Measurements from ENCODE around the gene VTI1A. TPM values are rescaled to one million over a fixed set of nuclear protein-coding genes. Genes with fewer than 3 reads are reported as not detected.
A peak's percentile ranks its signal among the peaks of the same experiment; 100 is the strongest.

VTI1A gene
- total and polyA plus RNA-seq, 2 of the 8 experiments (the other 6 are each of a cell fraction or from before 2014, with no cell fraction given), result 6.0 to 20.0 TPM

GRCh38 chr10:112831859-112832258, 384.8 kb downstream of the VTI1A start:
- Histone ChIP-seq H2BK5ac (ENCODE audit: low read depth, low read length) (peak overlapping the region; percentile 76; the same call in 1 of the 2 replicates), H3K36me3 (ENCODE audit: control insufficient read depth in 2 of 4, insufficient read depth in 4 of 4, low read length in 3 of 4) (no peaks in the 10 kb centered on the region), H3K23me2 (ENCODE audit: low read depth, low read length) (no peaks in the 10 kb centered on the region), H3K56ac (replicated peaks; ENCODE audit: insufficient read length, low read depth, low read length) (peak overlapping the region; percentile 33), H3K4me1 (replicated peaks in 1 of 4; ENCODE audit: control insufficient read depth in 3 of 4, insufficient read depth in 4 of 4, low read length in 3 of 4) (peaks cover 11 to 30% (median 19%) of the 10 kb centered on the region in 4 experiments), H2AK5ac (ENCODE audit: low read depth, low read length) (no peak overlapping the region), H3K9me3 (ENCODE audit: insufficient read depth in 2 of 2, low read depth in 1 of 2, low read length in 1 of 2) (no peaks in the 10 kb centered on the region), H3K4ac (replicated peaks; ENCODE audit: insufficient read length, low read depth, low read length) (peak overlapping the region; percentile 35), H3K9ac (replicated peaks in 1 of 4; ENCODE audit: extremely low read depth in 1 of 4, low read depth in 3 of 4, low read length in 3 of 4) (no peak overlapping the region; a peak in 1 of 7 replicates), H3K18ac (ENCODE audit: extremely low read depth, low read length) (peak overlapping the region; percentile 71), H3K14ac (ENCODE audit: insufficient read length) (no peak overlapping the region), H2BK20ac (ENCODE audit: low read length) (peak overlapping the region; percentile 40; the same call in 1 of the 2 replicates), H4K91ac (replicated peaks; ENCODE audit: insufficient read length, low read length) (peak overlapping the region; percentile 59), H4K20me1 (replicated peaks in 1 of 2; ENCODE audit: control insufficient read depth in 1 of 2, insufficient read depth in 2 of 2, low read length in 2 of 2) (no peaks in the 10 kb centered on the region), H4K5ac (ENCODE audit: insufficient read length, low read depth, low read length) (peak overlapping the region; percentile 74), H2BK120ac (replicated peaks; ENCODE audit: low read depth, low read length) (peak overlapping the region; percentile 21), H3K27ac (ENCODE audit: low read depth, low read length) (peak overlapping the region; percentile 65; the same call in 1 of the 2 replicates), H3K23ac (ENCODE audit: insufficient read length) (no peak overlapping the region), H3K4me3 (ENCODE audit: extremely low read depth in 1 of 4, insufficient read depth in 2 of 4, low read depth in 3 of 4, low read length in 4 of 4) (peak overlapping the region in 3 of 4 experiments; percentile 23 to 50 (median 36); a peak in 4 of 8 replicates), H2AFZ (ENCODE audit: low read length) (no peak overlapping the region), H3K79me2 (ENCODE audit: control insufficient read depth in 1 of 2, insufficient read depth in 2 of 2, low read length in 2 of 2) (no peaks in the 10 kb centered on the region), H2BK15ac (ENCODE audit: low read length) (no peak overlapping the region), H3K4me2 (ENCODE audit: insufficient read depth in 1 of 2, low read depth in 2 of 2, low read length in 2 of 2) (peak overlapping the region; percentile 63 to 68), H3K27me3 (replicated peaks in 1 of 4; ENCODE audit: control insufficient read depth in 3 of 4, extremely low read depth in 1 of 4, insufficient read depth in 3 of 4, low read length in 3 of 4) (no peaks in the 10 kb centered on the region; a peak in 1 of 7 replicates), H3K79me1 (ENCODE audit: low read depth, low read length) (no peaks in the 10 kb centered on the region), H2BK12ac (ENCODE audit: low read depth, low read length) (peak overlapping the region; percentile 13; the same call in 1 of the 2 replicates), H4K8ac (ENCODE audit: extremely low read depth, insufficient read depth, low read length) (no peak overlapping the region)
- no peak for DNase-seq (ENCODE audit: low read depth in 1 of 2, low spot score in 2 of 2)
- CTCF ChIA-PET (ENCODE audit: partially characterized antibody), result interaction anchor here (1.2 to 1.7 kb wide), 5 partner anchors 11 to 82 kb away, joined by 3 to 6 read pairs (median 4); no protein-coding TSS in a partner anchor
- POLR2A ChIA-PET (ENCODE audit: partially characterized antibody), result interaction anchor here (0.9 to 2.3 kb wide), 11 partner anchors 10 to 339 kb away, joined by 3 to 16 read pairs (median 4); no protein-coding TSS in a partner anchor
- TF ChIP-seq MAFK (IDR thresholded peaks at IDR 0.05; ENCODE audit: low read depth, low read length) (no peak), CTBP2 (IDR thresholded peaks at IDR 0.05; ENCODE audit: borderline replicate concordance, insufficient read depth, insufficient read length, low read length) (no peak), CEBPB (IDR thresholded peaks at IDR 0.05; ENCODE audit: low read depth, low read length) (no peak), JUN (IDR thresholded peaks at IDR 0.05; ENCODE audit: low read depth, low read length) (no peak), CTCF (IDR thresholded peaks at IDR 0.05; ENCODE audit: control extremely low read depth in 1 of 3, insufficient read depth in 1 of 3, low read depth in 1 of 3, low read length in 3 of 3) (no peak), SP2 (IDR thresholded peaks at IDR 0.05; ENCODE audit: low read length) (no peak), TAF7 (optimal IDR thresholded peaks at IDR 0.05; ENCODE audit: borderline replicate concordance, low read depth, low read length) (no peak), EZH2 (IDR thresholded peaks at IDR 0.05; ENCODE audit: low read depth, low read length, severe bottlenecking) (no peak), TEAD4 (IDR thresholded peaks at IDR 0.05; ENCODE audit: low read depth, low read length) (no peak)
- TF ChIP-seq, protein P1, sequence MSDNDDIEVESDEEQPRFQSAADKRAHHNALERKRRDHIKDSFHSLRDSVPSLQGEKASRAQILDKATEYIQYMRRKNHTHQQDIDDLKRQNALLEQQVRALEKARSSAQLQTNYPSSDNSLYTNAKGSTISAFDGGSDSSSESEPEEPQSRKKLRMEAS (IDR thresholded peaks at IDR 0.05), result no peak
- FAIRE-seq, result peak; percentile 42
- WGBS, 2 experiments (ENCODE audit: extremely low coverage in 1 of 2, insufficient coverage in 1 of 2, insufficient read length in 1 of 2, insufficient replicate concordance in 2 of 2, low coverage in 1 of 2, low lambda C conversion rate in 2 of 2, missing lambda C conversion rate in 1 of 2), result 54% methylated on average over 16 of the region's 16 CpGs; no CpG with 5 or more reads in 1 of the 2 experiments
